ENCODE results near the gene IKZF1.

The IKZF1 gene

GRCh38 chr7:50431316-50431715, 126.8 kb downstream of the IKZF1 start:
- DNase-seq = no peak
- intact Hi-C loops (cut with DNase I) = no loop called here

DNA sequence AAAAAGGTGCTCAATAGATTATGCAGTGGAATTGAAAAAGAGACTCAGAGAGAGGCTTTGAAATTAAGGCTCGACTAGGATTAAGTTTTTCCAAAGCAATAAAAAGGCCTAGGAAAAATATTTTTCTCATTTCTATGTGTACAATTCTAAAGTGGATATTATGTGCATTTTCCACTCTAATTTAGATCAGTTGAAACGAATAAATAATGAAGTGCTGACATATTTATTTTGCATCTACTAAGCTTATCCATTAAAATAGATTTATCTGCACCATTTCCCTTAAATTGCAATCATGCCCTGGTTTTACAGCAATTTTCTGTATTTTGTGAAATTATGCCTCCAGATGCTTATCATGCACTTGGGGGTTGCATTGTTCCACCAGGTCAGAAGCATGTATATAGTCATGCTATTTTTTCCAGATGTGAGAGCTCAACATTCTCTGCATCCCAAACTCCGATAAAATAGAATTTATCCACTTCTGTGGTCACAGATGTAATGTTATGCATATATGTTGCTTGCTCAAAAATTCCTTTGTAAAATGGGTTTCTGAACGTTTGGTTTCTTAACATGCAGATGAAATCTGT, 127.3 kb downstream of the IKZF1 start:
- DNase-seq = no peak
- intact Hi-C loops (cut with DNase I) = no loop called here

DNA sequence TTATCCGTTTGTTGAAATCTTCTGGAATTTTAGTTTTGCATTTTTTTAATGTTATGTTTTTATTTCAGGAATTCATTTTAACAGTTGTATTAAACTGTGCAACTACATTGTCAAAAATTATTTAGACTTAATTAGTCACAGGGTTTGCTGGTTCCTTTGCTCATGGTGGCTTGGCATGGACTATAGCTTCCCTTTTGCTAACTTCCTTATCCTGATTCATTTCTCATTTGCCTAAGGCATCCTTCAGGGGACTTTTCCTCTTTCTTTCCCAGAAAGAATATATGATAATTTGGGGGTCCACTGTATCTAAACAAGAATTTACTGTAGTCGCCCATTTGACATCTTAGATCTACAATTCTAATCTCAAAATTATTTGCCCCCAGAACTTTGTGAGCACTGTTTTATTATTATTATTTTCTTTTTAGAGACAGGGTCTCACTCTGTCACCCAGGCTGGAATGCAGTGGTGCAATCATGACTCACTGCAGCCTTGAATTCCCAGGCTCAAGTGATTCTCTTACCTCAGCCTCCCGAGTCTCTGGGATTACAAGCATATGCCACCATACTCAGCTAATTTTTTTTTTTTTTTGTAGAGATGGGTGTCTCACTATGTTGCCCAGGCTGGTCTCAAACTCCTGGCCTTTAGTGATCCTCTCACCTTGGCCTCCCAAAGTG, 131.8 kb downstream of the IKZF1 start:
- DNase-seq = no peak
- intact Hi-C loops (cut with DNase I) = no loop called here

DNA sequence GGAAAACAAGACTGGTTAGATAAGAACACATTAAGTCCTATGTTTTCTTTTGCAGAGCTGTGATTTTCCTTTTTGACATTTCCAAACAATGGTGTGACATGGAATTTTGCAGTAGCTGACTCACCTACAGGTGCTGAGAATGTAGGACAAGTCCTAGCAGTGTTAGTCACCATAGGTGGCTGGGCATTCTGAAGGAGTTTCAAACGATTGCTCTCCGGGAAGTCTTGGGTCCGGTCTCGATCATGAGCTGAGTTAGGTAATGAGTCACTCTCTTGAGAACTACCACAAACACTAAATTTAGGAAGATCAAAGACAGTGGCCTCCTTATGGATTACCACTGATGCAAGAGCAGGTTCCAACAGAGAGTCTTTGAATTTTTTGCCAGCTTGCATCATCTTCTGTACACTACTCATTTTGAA, 142.0 kb downstream of the IKZF1 start:
- no peak for DNase-seq
- intact Hi-C loops (cut with DNase I) = no loop called here

DNA sequence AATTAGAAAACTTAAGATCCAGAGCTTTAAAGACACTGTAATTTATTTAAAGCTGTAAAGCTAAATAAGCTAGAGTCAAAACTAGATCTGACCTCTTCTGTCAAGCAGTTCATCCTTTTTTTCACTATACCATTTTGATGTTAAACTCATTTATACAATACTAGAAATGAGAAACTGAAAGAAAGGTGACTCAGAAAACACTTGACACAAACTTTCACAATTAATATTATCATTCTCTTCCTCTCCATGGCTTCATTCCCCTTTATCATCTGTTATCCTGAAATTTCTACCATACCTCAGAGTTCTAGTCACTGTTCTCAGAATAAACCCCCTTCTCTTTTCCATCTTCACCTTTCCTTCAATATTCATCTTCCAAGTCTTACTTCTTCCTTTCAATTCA, 144.3 kb downstream of the IKZF1 start:
- intact Hi-C loops (cut with DNase I) = no loop called here
- no peak for DNase-seq

DNA sequence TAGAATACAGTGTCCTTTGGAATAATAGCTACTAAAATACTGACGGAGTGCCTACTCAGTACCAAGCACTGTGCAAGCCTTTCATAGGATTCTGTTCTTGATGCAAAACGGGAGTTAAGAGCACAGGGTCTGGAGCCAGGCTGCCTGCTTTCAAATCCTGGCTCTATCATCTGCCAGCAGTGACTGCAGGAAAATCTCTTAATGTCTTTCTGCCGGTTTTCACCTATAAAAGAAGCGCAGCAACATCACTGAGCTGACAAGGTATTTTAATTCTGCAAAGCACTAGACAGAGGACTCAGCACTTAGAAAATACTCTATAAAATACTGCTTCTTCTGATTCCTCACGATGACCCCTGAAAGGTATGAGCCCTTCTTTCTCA, 145.0 kb downstream of the IKZF1 start:
- intact Hi-C loops (cut with DNase I) = no loop called here
- no peak for DNase-seq

DNA sequence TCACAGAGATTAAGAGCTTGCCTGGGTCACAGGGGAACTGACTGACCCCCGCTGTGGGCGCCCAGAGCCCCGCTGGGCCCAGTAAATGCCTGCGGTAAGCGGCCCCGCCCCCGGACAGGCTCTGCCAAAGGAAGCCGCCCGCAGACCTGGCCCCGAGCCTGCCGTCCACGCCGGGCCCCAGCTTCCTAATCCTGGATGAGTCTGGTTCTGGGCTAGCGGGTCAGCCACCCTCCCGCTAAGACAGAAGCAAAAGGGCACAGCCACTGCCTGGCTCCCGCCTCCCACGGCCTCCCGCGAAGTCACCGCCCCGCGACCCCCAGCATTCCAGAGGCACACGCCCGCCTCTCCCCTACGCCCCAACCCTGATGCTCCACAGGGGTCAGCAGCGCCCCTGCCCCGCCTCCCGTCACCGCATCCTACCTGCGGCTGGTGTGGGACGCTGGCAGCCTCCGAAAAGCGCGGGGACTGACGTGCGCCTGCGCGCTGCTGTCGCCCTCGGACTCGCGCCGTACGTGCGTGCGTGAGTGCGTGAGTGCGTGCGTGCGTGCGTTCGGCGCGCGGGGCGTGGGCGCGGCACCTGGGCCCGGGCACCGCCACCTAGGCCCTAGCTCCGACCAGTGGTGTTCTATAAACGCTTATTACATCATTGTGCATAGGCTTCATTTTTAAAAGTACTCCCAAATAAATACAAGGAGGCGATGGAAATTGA, 145.5 kb downstream of the IKZF1 start, which contains the start of gene FIGNL1:
TSS of gene FIGNL1 (minus strand) at position 470 of the 709 bp plus-strand sequence. CDS start 3,063 bp downstream, outside the sequence.
- intact Hi-C loops (cut with DNase I) = no loop called here

DNA sequence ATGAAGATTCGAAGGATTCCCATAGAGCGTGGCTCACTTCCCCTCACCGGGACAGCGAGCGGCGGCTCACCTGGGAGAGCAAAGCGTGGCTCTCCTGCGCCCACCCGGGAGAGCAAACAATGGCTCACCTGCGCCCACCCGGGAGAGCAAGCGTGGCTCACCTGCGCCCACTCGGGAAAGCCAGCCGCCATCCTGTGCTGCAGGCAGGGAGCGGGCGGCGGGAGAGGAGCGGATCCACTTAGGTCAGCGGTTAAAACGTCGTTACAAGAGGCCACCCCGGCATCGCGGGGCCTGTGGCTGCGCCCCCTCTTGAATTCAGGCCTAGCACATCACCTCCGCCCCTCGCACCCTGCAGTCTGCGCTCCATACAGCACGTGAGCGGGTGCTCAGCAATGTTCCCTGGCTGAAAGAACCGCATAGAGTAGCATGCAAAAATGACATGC, 146.1 kb downstream of the IKZF1 start:
- peak in 5 of 10 donors; percentile 8 to 89 (median 26) for DNase-seq
- intact Hi-C loops (cut with DNase I) = no loop called here

More for the DNA sequence above, 145.5 kb downstream of the IKZF1 start, which contains the start of gene FIGNL1:
- peak; percentile 69 to 97 (median 82) for DNase-seq

All from posterior cingulate gyrus (tissue), 11 donors.